HG02981 (cell line): ENCODE data around the gene RNASEH1.
A peak's percentile ranks its signal among the peaks of the same experiment; 100 is the strongest.
"Not testable (repeated sequence)": the region's sequence is repeated elsewhere in the genome, so short reads cannot be mapped to it uniquely, and the experiment has no call there.

ENCODE experiments used
- ATAC-seq: cut with Tn5 transposase; IDR thresholded peaks from one replicate; pipeline ENCODE4 v1.9.1; 2021; ENCODE audit warnings: mild to moderate bottlenecking, moderate library complexity; ENCODE audit not compliant: unreplicated experiment

RNASEH1 gene

GRCh38 chr2:3522961-3523421 lies 35.1 kb downstream of the RNASEH1 start:
- ATAC-seq: no peak

GRCh38 chr2:3520591-3520990 lies 37.5 kb downstream of the RNASEH1 start:
- no peak for ATAC-seq

GRCh38 chr2:3519255-3520205 lies 38.6 kb downstream of the RNASEH1 start, which contains the start of gene ADI1:
Gene ADI1, minus strand, starts transcription at chr2:3519531. Its CDS starts 44 bp downstream, at chr2:3519487.
- peak; percentile 53 for ATAC-seq

GRCh38 chr2:3518496-3519254 lies 39.5 kb downstream of the RNASEH1 start:
- ATAC-seq: peak; percentile 85

- ATAC-seq: no peak
These were observed 40.1 kb downstream of the RNASEH1 start for GRCh38 chr2:3517948-3518495.

GRCh38 chr2:3516831-3517230 lies 41.3 kb downstream of the RNASEH1 start:
- ATAC-seq: no peak

- not testable (repeated sequence) for ATAC-seq
These were observed 42.7 kb downstream of the RNASEH1 start for GRCh38 chr2:3515438-3515837.

- no peak for ATAC-seq
These were observed 44.9 kb downstream of the RNASEH1 start for GRCh38 chr2:3513026-3513810.

- no peak for ATAC-seq
These were observed 46.0 kb downstream of the RNASEH1 start for GRCh38 chr2:3512086-3512485.

- no peak for ATAC-seq
These were observed 52.4 kb downstream of the RNASEH1 start for GRCh38 chr2:3505771-3506170.

GRCh38 chr2:3504741-3505140 lies 53.4 kb downstream of the RNASEH1 start:
- no peak for ATAC-seq

- no peak for ATAC-seq
These were observed 54.6 kb downstream of the RNASEH1 start for GRCh38 chr2:3503483-3503882.

- no peak for ATAC-seq
These were observed 55.1 kb downstream of the RNASEH1 start for GRCh38 chr2:3503046-3503445.

- no peak for ATAC-seq
These were observed 57.7 kb downstream of the RNASEH1 start for GRCh38 chr2:3500326-3500899.

GRCh38 chr2:3498783-3499394 lies 59.2 kb downstream of the RNASEH1 start:
- no peak for ATAC-seq

- ATAC-seq: not testable (repeated sequence)
These were observed 61.4 kb downstream of the RNASEH1 start for GRCh38 chr2:3496708-3497080.
